CD4-positive, CD25-positive, alpha-beta regulatory T cell (primary cell): ENCODE data around the gene CPSF3. TPM values are rescaled to one million over a fixed set of nuclear protein-coding genes. Genes with fewer than 3 reads are reported as not detected.

Experiments
- ATAC-seq, 2 donors: fragments of 150-1000 bp; cut with Tn5 transposase; one replicate each; pipeline ENCODE4 v1.10.0; 2021; ENCODE audit warnings: low read depth in 2 of 2, moderate number of reproducible peaks in 2 of 2, moderate library complexity in 1 of 2
- DNase-seq, 3 donors: peaks; one replicate each; pipeline versions ENCODE4 v3.0.0 to v3.0.0-alpha.2; 2012 to 2022; ENCODE audit warnings: mixed read lengths in 1 of 3
- H3K27ac ChIP-seq: one replicate; pipeline ENCODE4 v1.7.0; 2013; ENCODE audit warnings: mild to moderate bottlenecking, low read length; ENCODE audit not compliant: insufficient read depth, poor library complexity, severe bottlenecking
- H3K27me3 ChIP-seq: one replicate; pipeline ENCODE4 v1.7.0; 2013; ENCODE audit warnings: low read length; ENCODE audit not compliant: control insufficient read depth, insufficient read depth
- H3K36me3 ChIP-seq: one replicate; pipeline ENCODE4 v1.7.0; 2013; ENCODE audit warnings: mild to moderate bottlenecking, low read length, moderate library complexity; ENCODE audit not compliant: control insufficient read depth, insufficient read depth
- H3K4me1 ChIP-seq: 2 replicates; pipeline ENCODE4 v1.7.0; 2013; ENCODE audit warnings: mild to moderate bottlenecking, low read length; ENCODE audit not compliant: insufficient read depth, control insufficient read depth, poor library complexity, severe bottlenecking
- H3K4me3 ChIP-seq: one replicate; pipeline ENCODE4 v1.7.0; 2013; ENCODE audit warnings: low read depth, mild to moderate bottlenecking, low read length, moderate library complexity
- H3K9me3 ChIP-seq, 2 experiments: 1 replicate in 1 of 2; 2 replicates in 1 of 2; pipeline ENCODE4 v1.7.0; 2013; ENCODE audit warnings: low read length in 2 of 2, mild to moderate bottlenecking in 1 of 2, moderate library complexity in 1 of 2; ENCODE audit not compliant: control insufficient read depth in 2 of 2
- H3K27ac Mint-ChIP-seq, 3 donors: one replicate each; pipeline ENCODE4 v1.8.0; 2020 to 2022; ENCODE audit warnings: mild to moderate bottlenecking in 3 of 3, mixed read lengths in 3 of 3, moderate library complexity in 2 of 3
- H3K27me3 Mint-ChIP-seq: one replicate; pipeline ENCODE4 v1.8.0; 2022; ENCODE audit warnings: mild to moderate bottlenecking, mixed read lengths
- H3K36me3 Mint-ChIP-seq: one replicate; pipeline ENCODE4 v1.8.0; 2020; ENCODE audit warnings: mixed read lengths
- H3K4me1 Mint-ChIP-seq, 4 donors: one replicate each; pipeline ENCODE4 v1.8.0; 2020 to 2022; ENCODE audit warnings: mixed read lengths in 4 of 4, mild to moderate bottlenecking in 1 of 4
- H3K4me3 Mint-ChIP-seq, 4 donors: one replicate each; pipeline ENCODE4 v1.8.0; 2020 to 2022; ENCODE audit warnings: mild to moderate bottlenecking in 4 of 4, mixed read lengths in 4 of 4, moderate library complexity in 3 of 4
- H3K9me3 Mint-ChIP-seq, 7 donors: one replicate each; pipeline ENCODE4 v1.8.0; 2020 to 2022; ENCODE audit warnings: mixed read lengths in 7 of 7, mild to moderate bottlenecking in 3 of 7, moderate library complexity in 2 of 7
- polyA plus RNA-seq, 4 donors: library from polyadenylated mRNA; unstranded; fragments of 300-500 nt; fragmentation: Illumina TruSeq; gene quantifications; one replicate each; pipeline ENCODE4 v1.2.3, GENCODE V29; 2021
- total RNA-seq: library from RNA; stranded (reverse); gene quantifications from one replicate; pipeline ENCODE4 v1.2.3, GENCODE V29; 2022

Gene CPSF3
- total and polyA plus RNA-seq, 5 donors from 2014 or later: 23.1 to 37.8 (median 35.4) TPM

GRCh38 chr2:9407363-9407811 is 16.1 kb upstream of the CPSF3 start:
- Histone ChIP-seq H3K27ac (no peak overlapping the region), H3K27me3 (no peaks in the 10 kb centered on the region), H3K9me3 (no peaks in the 10 kb centered on the region), H3K4me1 (no peaks in the 10 kb centered on the region), H3K4me3 (no peak overlapping the region), H3K36me3 (peaks cover 46% of the 10 kb centered on the region)
- Mint-ChIP-seq H3K27ac (no peak overlapping the region), H3K9me3 (no peaks in the 10 kb centered on the region), H3K27me3 (no peaks in the 10 kb centered on the region), H3K4me1 (no peaks in the 10 kb centered on the region), H3K36me3 (peaks cover 28% of the 10 kb centered on the region), H3K4me3 (peak overlapping the region in 1 of 4 donors; percentile 21)
- ATAC-seq (no peak), DNase-seq (no peak)

GRCh38 chr2:9408641-9409151 is 14.8 kb upstream of the CPSF3 start:
- Histone ChIP-seq H3K4me1 (no peaks in the 10 kb centered on the region), H3K36me3 (peaks cover 51% of the 10 kb centered on the region), H3K9me3 (no peaks in the 10 kb centered on the region), H3K27ac (no peak overlapping the region), H3K4me3 (no peak overlapping the region), H3K27me3 (no peaks in the 10 kb centered on the region)
- Mint-ChIP-seq H3K27me3 (no peaks in the 10 kb centered on the region), H3K4me3 (no peak overlapping the region), H3K27ac (no peak overlapping the region), H3K9me3 (no peaks in the 10 kb centered on the region), H3K36me3 (peaks cover 26% of the 10 kb centered on the region), H3K4me1 (peaks cover 0 to 1% (median under 1%) of the 10 kb centered on the region in 4 donors)
- ATAC-seq (no peak), DNase-seq (no peak)

GRCh38 chr2:9410108-9410507 is 13.3 kb upstream of the CPSF3 start:
- no peak overlapping the region for H3K4me3 ChIP-seq
- no peaks in the 10 kb centered on the region for H3K9me3 ChIP-seq
- peaks cover 54% of the 10 kb centered on the region for H3K36me3 ChIP-seq
- no peak overlapping the region for H3K4me3 Mint-ChIP-seq
- no peak overlapping the region for H3K27ac ChIP-seq
- peak in 1 of 2 donors; percentile 22 for ATAC-seq
- H3K27ac Mint-ChIP-seq: no peak overlapping the region
- no peaks in the 10 kb centered on the region for H3K9me3 Mint-ChIP-seq
- peaks cover 0 to 9% (median 5%) of the 10 kb centered on the region in 4 donors for H3K4me1 Mint-ChIP-seq
- no peaks in the 10 kb centered on the region for H3K4me1 ChIP-seq
- H3K27me3 Mint-ChIP-seq: no peaks in the 10 kb centered on the region
- H3K36me3 Mint-ChIP-seq: peaks cover 36% of the 10 kb centered on the region
- no peaks in the 10 kb centered on the region for H3K27me3 ChIP-seq
- DNase-seq: no peak

GRCh38 chr2:9412781-9413180 is 10.7 kb upstream of the CPSF3 start:
- no peaks in the 10 kb centered on the region for H3K27me3 Mint-ChIP-seq
- H3K36me3 Mint-ChIP-seq: peaks cover 42% of the 10 kb centered on the region
- peaks cover 53% of the 10 kb centered on the region for H3K36me3 ChIP-seq
- no peak overlapping the region for H3K27ac ChIP-seq
- H3K4me1 ChIP-seq: peaks cover 3% of the 10 kb centered on the region
- H3K27me3 ChIP-seq: no peaks in the 10 kb centered on the region
- H3K4me3 ChIP-seq: no peak overlapping the region
- H3K9me3 ChIP-seq: no peaks in the 10 kb centered on the region
- H3K27ac Mint-ChIP-seq: peak overlapping the region in 1 of 3 donors; percentile 17
- H3K4me3 Mint-ChIP-seq: no peak overlapping the region
- no peaks in the 10 kb centered on the region for H3K9me3 Mint-ChIP-seq
- ATAC-seq (no peak), DNase-seq (no peak)
- peaks cover 0 to 31% (median 17%) of the 10 kb centered on the region in 4 donors for H3K4me1 Mint-ChIP-seq

GRCh38 chr2:9415516-9416169 is 7.8 kb upstream of the CPSF3 start:
- H3K27me3 ChIP-seq: no peaks in the 10 kb centered on the region
- ATAC-seq (no peak), DNase-seq (no peak)
- no peak overlapping the region for H3K4me3 ChIP-seq
- H3K9me3 ChIP-seq: no peaks in the 10 kb centered on the region
- Mint-ChIP-seq H3K4me3 (no peak overlapping the region), H3K36me3 (peaks cover 38% of the 10 kb centered on the region), H3K4me1 (peaks cover 16 to 58% (median 39%) of the 10 kb centered on the region in 4 donors), H3K27ac (peak overlapping the region in 1 of 3 donors; percentile 55), H3K9me3 (no peaks in the 10 kb centered on the region), H3K27me3 (no peaks in the 10 kb centered on the region)
- H3K27ac ChIP-seq: no peak overlapping the region
- peaks cover 13% of the 10 kb centered on the region for H3K4me1 ChIP-seq
- H3K36me3 ChIP-seq: peaks cover 40% of the 10 kb centered on the region

GRCh38 chr2:9416267-9416961 is 7.0 kb upstream of the CPSF3 start:
- Mint-ChIP-seq H3K4me1 (peaks cover 18 to 61% (median 42%) of the 10 kb centered on the region in 4 donors), H3K27me3 (no peaks in the 10 kb centered on the region), H3K9me3 (no peaks in the 10 kb centered on the region), H3K36me3 (peaks cover 32% of the 10 kb centered on the region), H3K4me3 (peak overlapping the region in 1 of 4 donors; percentile 9), H3K27ac (peak overlapping the region in 2 of 3 donors; percentile 55 to 92)
- Histone ChIP-seq H3K36me3 (peaks cover 33% of the 10 kb centered on the region), H3K9me3 (no peaks in the 10 kb centered on the region), H3K27me3 (no peaks in the 10 kb centered on the region), H3K4me3 (no peak overlapping the region), H3K27ac (no peak overlapping the region), H3K4me1 (peaks cover 16% of the 10 kb centered on the region)
- DNase-seq: no peak
- ATAC-seq: no peak

DNA sequence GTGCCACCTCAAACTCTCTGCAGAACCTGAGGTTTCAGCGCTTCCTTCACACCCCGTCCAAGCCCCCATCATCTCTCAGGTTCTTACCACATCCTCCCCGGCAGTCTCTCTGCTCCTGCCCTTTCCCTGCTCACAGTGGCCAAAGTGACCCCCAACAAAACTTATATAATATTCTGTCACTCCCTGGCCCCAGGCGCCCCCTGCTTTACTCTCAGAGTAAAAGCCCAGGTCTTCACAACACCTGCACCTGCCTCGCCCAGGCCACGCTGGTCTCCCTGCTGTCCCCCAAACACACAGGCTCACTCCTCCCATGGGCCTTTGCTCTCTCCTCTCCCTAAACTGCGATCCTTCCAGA is 6.5 kb upstream of the CPSF3 start:
- peaks cover 30% of the 10 kb centered on the region for H3K36me3 ChIP-seq
- Mint-ChIP-seq H3K9me3 (no peaks in the 10 kb centered on the region), H3K27me3 (no peaks in the 10 kb centered on the region), H3K4me1 (peaks cover 22 to 65% (median 47%) of the 10 kb centered on the region in 4 donors), H3K36me3 (peaks cover 32% of the 10 kb centered on the region), H3K4me3 (peak overlapping the region in 1 of 4 donors; percentile 9), H3K27ac (no peak overlapping the region)
- ATAC-seq (no peak), DNase-seq (no peak)
- H3K4me1 ChIP-seq: peaks cover 21% of the 10 kb centered on the region
- no peaks in the 10 kb centered on the region for H3K9me3 ChIP-seq
- no peak overlapping the region for H3K27ac ChIP-seq
- H3K27me3 ChIP-seq: no peaks in the 10 kb centered on the region
- H3K4me3 ChIP-seq: no peak overlapping the region
